NCI-H82 treated with DMSO at 0.1 percent for 48 hours (cell line): ENCODE results near the gene GLB1L.
"Not testable (repeated sequence)": the region's sequence is repeated elsewhere in the genome, so short reads cannot be mapped to it uniquely, and the experiment has no call there.

ENCODE experiments used
- DNase-seq: peaks from one replicate; lab custom pipeline; 2025; ENCODE audit not compliant: unreplicated experiment; lab: John Stamatoyannopoulos, UW

GLB1L gene

GRCh38 chr2:219209236-219210195, 35.7 kb downstream of the GLB1L start:
- no peak for DNase-seq

GRCh38 chr2:219207884-219208740, 37.1 kb downstream of the GLB1L start:
- DNase-seq = no peak

GRCh38 chr2:219207134-219207883, 37.9 kb downstream of the GLB1L start:
- DNase-seq = no peak

GRCh38 chr2:219206328-219207133, 38.7 kb downstream of the GLB1L start, which contains the start of gene ZFAND2B:
Gene ZFAND2B, plus strand, starts transcription at chr2:219206782. Its CDS starts 206 bp downstream, at chr2:219206988.
- peak; percentile 78 for DNase-seq

- DNase-seq = no peak
Observed at GRCh38 chr2:219205981-219206327, 39.3 kb downstream of the GLB1L start.

- DNase-seq = no peak
Observed at GRCh38 chr2:219205165-219205538, 40.1 kb downstream of the GLB1L start.

GRCh38 chr2:219204425-219205164, 40.6 kb downstream of the GLB1L start:
- DNase-seq = no peak

GRCh38 chr2:219201331-219201730, 43.9 kb downstream of the GLB1L start:
- not testable (repeated sequence) for DNase-seq

GRCh38 chr2:219200502-219201326, 44.5 kb downstream of the GLB1L start:
- not testable (repeated sequence) for DNase-seq

GRCh38 chr2:219199470-219200211, 45.6 kb downstream of the GLB1L start:
- DNase-seq = no peak

GRCh38 chr2:219198974-219199373, 46.3 kb downstream of the GLB1L start:
- no peak for DNase-seq

- DNase-seq = no peak
Observed at GRCh38 chr2:219197388-219197787, 47.9 kb downstream of the GLB1L start.

GRCh38 chr2:219186754-219187456, 58.3 kb downstream of the GLB1L start:
- no peak for DNase-seq
